Neural cell (in vitro differentiated cells): ENCODE measurements around the gene PRELID3B. TPM values are rescaled to one million over a fixed set of nuclear protein-coding genes. Genes with fewer than 3 reads are reported as not detected.

Source experiments
- H2AFZ ChIP-seq: fragments of 200-600, 300-800 bp; sonication (generic), shearing (Covaris generic); 2 replicates; pipeline ENCODE4 v1.6.0; 2014; ENCODE audit warnings: low read depth, mild to moderate bottlenecking, antibody characterized with exemption, low read length, moderate library complexity
- H3F3A ChIP-seq: fragments of 200-600 bp; shearing (Covaris generic); 2 replicates; pipeline ENCODE4 v1.6.1; 2016; ENCODE audit warnings: mild to moderate bottlenecking, moderate library complexity, mixed read lengths, antibody characterized with exemption, low read length; ENCODE audit not compliant: insufficient read depth, poor library complexity, severe bottlenecking
- H3K27ac ChIP-seq: fragments of 200-600, 300-800 bp; sonication (generic), shearing (Covaris generic); 2 replicates; pipeline ENCODE4 v1.5.1; 2014; ENCODE audit warnings: mild to moderate bottlenecking, low read length, moderate library complexity
- H3K27me3 ChIP-seq: fragments of 300-800, 200-600 bp; sonication (generic), shearing (Covaris generic); 2 replicates; pipeline ENCODE4 v1.6.0; 2014; ENCODE audit warnings: mild to moderate bottlenecking, low read depth, low read length, moderate library complexity; ENCODE audit not compliant: insufficient read depth
- H3K36me3 ChIP-seq: fragments of 300-800, 200-600 bp; sonication (generic), shearing (Covaris generic); 2 replicates; pipeline ENCODE4 v1.5.1; 2014; ENCODE audit warnings: mild to moderate bottlenecking, antibody characterized with exemption, low read length, moderate library complexity; ENCODE audit not compliant: insufficient read depth
- H3K4me2 ChIP-seq: fragments of 300-800, 200-600 bp; sonication (generic), shearing (Covaris generic); 2 replicates; pipeline ENCODE4 v1.6.0; 2014; ENCODE audit warnings: mild to moderate bottlenecking, low read length
- H3K4me3 ChIP-seq: fragments of 300-800, 200-600 bp; sonication (generic), shearing (Covaris generic); 2 replicates; pipeline ENCODE4 v1.5.1; 2014; ENCODE audit warnings: mild to moderate bottlenecking, low read length, moderate library complexity
- H3K79me2 ChIP-seq: fragments of 200-600 bp; shearing (Covaris generic); replicated peaks from 2 replicates; pipeline ENCODE4 v1.6.0; 2014; ENCODE audit warnings: mild to moderate bottlenecking, low read length, moderate library complexity; ENCODE audit not compliant: insufficient read depth
- H3K9ac ChIP-seq: fragments of 300-800, 200-600 bp; sonication (generic), shearing (Covaris generic); 2 replicates; pipeline ENCODE4 v1.6.1; 2016; ENCODE audit warnings: mild to moderate bottlenecking, low read length, mixed read lengths
- H3K9me2 ChIP-seq: fragments of 200-600 bp; shearing (Covaris generic); 2 replicates; pipeline ENCODE4 v1.6.1; 2016; ENCODE audit warnings: mild to moderate bottlenecking, low read length, mixed read lengths; ENCODE audit not compliant: insufficient read depth
- H3K9me3 ChIP-seq: fragments of 200-600, 300-800 bp; sonication (generic), shearing (Covaris generic); 2 replicates; pipeline ENCODE4 v1.6.1; 2016; ENCODE audit warnings: mild to moderate bottlenecking, mixed run types, low read length, moderate library complexity, mixed read lengths
- H4K20me1 ChIP-seq: fragments of 200-600 bp; shearing (Covaris generic); 2 replicates; pipeline ENCODE4 v1.6.1; 2016; ENCODE audit warnings: mild to moderate bottlenecking, mixed run types; ENCODE audit not compliant: insufficient read depth
- EP300 ChIP-seq: fragments of 450-650 bp; conservative IDR thresholded peaks from 2 replicates; pipeline ENCODE4 v1.6.1; 2014; ENCODE audit warnings: antibody characterized with exemption, mild to moderate bottlenecking, moderate library complexity; ENCODE audit not compliant: poor library complexity, severe bottlenecking
- EZH2 ChIP-seq: fragments of 200-600, 300-800 bp; shearing (Covaris generic), sonication (generic); IDR thresholded peaks from 2 replicates; pipeline ENCODE4 v1.6.1; 2014; ENCODE audit warnings: antibody characterized with exemption, low read length, borderline replicate concordance, mild to moderate bottlenecking; ENCODE audit not compliant: insufficient read depth, poor library complexity, severe bottlenecking
- MXI1 ChIP-seq: fragments of 450-650 bp; conservative IDR thresholded peaks from 2 replicates; pipeline ENCODE4 v1.6.1; 2014; ENCODE audit warnings: antibody characterized with exemption, mild to moderate bottlenecking; ENCODE audit not compliant: poor library complexity, severe bottlenecking
- REST ChIP-seq: IDR thresholded peaks from 2 replicates; pipeline ENCODE4 v1.6.1; 2012; ENCODE audit warnings: borderline replicate concordance
- TAF1 ChIP-seq: IDR thresholded peaks from 2 replicates; pipeline ENCODE4 v1.6.1; 2012; ENCODE audit warnings: low read depth
- polyA plus RNA-seq: library from polyadenylated mRNA; depleted of rRNA; stranded (reverse); fragments of >200 nt; gene quantifications from 2 replicates; pipeline ENCODE4 v1.2.3, GENCODE V29; 2014
- TF ChIP-seq, protein P1 (sequence below): fragments of 450-650 bp; IDR thresholded peaks from 2 replicates; pipeline ENCODE4 v1.5.1; 2014; ENCODE audit warnings: antibody characterized with exemption, mild to moderate bottlenecking, moderate library complexity; ENCODE audit not compliant: poor library complexity, severe bottlenecking

The PRELID3B gene
- polyA plus RNA-seq, 1 donor from 2014 or later, result 50.5 TPM

GRCh38 chr20:59016795-59017492, 25.6 kb downstream of the PRELID3B start:
- Histone ChIP-seq H3K27ac (no peak overlapping the region), H3K27me3 (no peaks in the 10 kb centered on the region), H3K9me3 (no peaks in the 10 kb centered on the region), H3K9ac (no peak overlapping the region), H3K4me2 (no peak overlapping the region), H3F3A (no peaks in the 10 kb centered on the region), H3K79me2 (no peaks in the 10 kb centered on the region), H3K36me3 (no peaks in the 10 kb centered on the region), H2AFZ (no peak overlapping the region), H3K4me3 (no peak overlapping the region), H4K20me1 (no peaks in the 10 kb centered on the region), H3K9me2 (no peaks in the 10 kb centered on the region)
- TF ChIP-seq MXI1 (no peak), TAF1 (no peak), EP300 (no peak)

DNA sequence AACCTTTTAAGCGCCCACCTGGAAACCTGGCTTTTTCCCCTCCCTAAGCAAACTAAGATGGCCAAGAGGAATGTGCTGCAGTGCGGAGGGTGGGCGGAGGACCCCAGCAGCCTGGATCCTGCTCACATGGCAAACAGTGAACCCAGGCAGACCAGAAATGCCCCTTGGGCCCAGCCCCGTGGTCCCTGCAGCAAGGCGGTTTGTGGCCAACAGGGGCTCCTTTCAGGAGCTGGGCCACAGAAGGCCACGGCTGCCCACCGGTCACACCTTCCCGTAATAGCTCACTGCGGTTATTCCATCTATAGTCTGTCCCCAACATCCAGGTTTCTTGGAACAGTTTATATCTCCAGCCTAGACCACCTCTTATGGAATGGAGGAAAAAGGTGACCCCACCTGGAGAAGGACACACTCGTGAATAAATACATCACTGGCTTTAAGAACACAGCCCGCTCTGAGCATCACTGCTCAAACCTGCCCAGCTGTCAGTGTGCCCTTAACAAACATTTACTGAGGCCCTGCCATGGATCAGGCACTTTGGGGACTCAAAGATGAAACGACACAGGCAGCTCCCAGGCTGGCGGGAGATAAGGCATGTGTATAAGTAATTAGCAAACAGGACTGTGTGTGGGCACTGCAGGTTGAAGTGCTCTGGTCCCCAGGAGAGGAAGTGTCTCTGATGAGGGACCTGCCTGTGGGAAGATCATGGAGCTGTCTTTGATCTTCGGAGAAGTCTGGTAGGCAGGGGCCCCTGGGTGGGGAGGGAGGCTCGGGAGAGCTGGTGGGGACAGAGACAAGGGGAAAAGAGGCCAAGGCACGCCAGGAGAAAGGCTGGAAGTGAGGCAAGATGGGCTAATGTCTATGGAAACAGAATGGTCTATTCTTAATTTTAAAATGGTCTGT, 26.5 kb downstream of the PRELID3B start:
- Histone ChIP-seq H3K27me3 (no peaks in the 10 kb centered on the region), H3K9me3 (no peaks in the 10 kb centered on the region), H2AFZ (no peak overlapping the region), H3K36me3 (no peaks in the 10 kb centered on the region), H3F3A (no peaks in the 10 kb centered on the region), H3K79me2 (no peaks in the 10 kb centered on the region), H3K4me3 (no peak overlapping the region), H3K4me2 (no peak overlapping the region), H4K20me1 (no peaks in the 10 kb centered on the region), H3K27ac (no peak overlapping the region), H3K9ac (no peak overlapping the region), H3K9me2 (no peaks in the 10 kb centered on the region)
- TF ChIP-seq, protein P1, sequence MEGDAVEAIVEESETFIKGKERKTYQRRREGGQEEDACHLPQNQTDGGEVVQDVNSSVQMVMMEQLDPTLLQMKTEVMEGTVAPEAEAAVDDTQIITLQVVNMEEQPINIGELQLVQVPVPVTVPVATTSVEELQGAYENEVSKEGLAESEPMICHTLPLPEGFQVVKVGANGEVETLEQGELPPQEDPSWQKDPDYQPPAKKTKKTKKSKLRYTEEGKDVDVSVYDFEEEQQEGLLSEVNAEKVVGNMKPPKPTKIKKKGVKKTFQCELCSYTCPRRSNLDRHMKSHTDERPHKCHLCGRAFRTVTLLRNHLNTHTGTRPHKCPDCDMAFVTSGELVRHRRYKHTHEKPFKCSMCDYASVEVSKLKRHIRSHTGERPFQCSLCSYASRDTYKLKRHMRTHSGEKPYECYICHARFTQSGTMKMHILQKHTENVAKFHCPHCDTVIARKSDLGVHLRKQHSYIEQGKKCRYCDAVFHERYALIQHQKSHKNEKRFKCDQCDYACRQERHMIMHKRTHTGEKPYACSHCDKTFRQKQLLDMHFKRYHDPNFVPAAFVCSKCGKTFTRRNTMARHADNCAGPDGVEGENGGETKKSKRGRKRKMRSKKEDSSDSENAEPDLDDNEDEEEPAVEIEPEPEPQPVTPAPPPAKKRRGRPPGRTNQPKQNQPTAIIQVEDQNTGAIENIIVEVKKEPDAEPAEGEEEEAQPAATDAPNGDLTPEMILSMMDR, result no peak

DNA sequence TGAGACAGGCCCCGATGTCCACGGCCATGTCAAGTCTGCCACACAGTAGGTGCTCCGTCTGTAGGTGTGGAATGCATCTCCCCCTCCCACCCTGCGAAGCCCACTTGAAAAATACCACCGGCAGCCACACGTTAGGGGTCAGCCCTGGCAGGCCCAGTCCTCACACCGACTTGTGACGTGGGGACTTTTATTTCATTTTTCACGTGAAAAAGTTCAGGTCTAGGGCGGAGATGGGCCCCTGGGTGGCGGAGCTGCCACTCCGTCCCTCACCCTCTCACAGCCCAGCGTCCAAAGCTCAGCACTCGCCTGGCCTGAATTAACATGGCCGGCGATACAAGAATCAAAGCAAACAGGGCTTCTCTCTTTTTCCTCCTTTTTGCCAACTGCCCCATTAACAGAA, 27.2 kb downstream of the PRELID3B start:
- H3K9ac ChIP-seq, result no peak overlapping the region
- no peak overlapping the region for H3K27ac ChIP-seq
- H4K20me1 ChIP-seq, result no peaks in the 10 kb centered on the region
- H3K9me2 ChIP-seq, result no peaks in the 10 kb centered on the region
- no peak for TF ChIP-seq REST
- TF ChIP-seq, protein P1, result no peak
- TF ChIP-seq EZH2, result no peak
- TF ChIP-seq EP300, result no peak
- H3F3A ChIP-seq, result no peaks in the 10 kb centered on the region
- H3K4me2 ChIP-seq, result no peak overlapping the region
- no peaks in the 10 kb centered on the region for H3K36me3 ChIP-seq
- H3K9me3 ChIP-seq, result no peaks in the 10 kb centered on the region
- H2AFZ ChIP-seq, result no peak overlapping the region
- H3K4me3 ChIP-seq, result no peak overlapping the region
- no peaks in the 10 kb centered on the region for H3K27me3 ChIP-seq
- no peaks in the 10 kb centered on the region for H3K79me2 ChIP-seq
